Stimulated activated CD8-positive, alpha-beta memory T cell treated with anti-CD3 and anti-CD28 coated beads, Interleukin-12 subunit alpha, Interleukin-12 subunit beta, amount 100 ng/mL, for 4 hours (primary cell): Measurements from ENCODE around the gene CLCN6.

Experiments used
- DNase-seq: peaks from one replicate; pipeline ENCODE4 v3.0.0-alpha.2; 2020; ENCODE audit warnings: low read depth

Gene CLCN6

DNA sequence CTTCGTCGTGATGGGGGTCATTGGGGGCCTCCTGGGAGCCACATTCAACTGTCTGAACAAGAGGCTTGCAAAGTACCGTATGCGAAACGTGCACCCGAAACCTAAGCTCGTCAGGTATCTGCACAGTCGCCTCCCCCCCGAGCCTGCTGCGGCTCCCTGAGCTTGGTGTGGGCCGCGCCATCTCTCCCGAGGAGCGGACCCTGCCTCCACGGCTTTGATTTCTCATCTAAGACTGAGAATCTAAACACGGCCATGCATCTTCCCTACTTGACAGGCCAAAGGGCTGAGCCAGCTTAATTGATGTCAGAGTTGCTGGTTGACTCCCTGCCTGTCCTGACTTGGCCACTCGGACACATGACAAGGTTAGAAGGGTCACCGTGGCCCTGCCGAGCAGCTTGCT, 22.5 kb downstream of the CLCN6 start:
- DNase-seq = no peak

DNA sequence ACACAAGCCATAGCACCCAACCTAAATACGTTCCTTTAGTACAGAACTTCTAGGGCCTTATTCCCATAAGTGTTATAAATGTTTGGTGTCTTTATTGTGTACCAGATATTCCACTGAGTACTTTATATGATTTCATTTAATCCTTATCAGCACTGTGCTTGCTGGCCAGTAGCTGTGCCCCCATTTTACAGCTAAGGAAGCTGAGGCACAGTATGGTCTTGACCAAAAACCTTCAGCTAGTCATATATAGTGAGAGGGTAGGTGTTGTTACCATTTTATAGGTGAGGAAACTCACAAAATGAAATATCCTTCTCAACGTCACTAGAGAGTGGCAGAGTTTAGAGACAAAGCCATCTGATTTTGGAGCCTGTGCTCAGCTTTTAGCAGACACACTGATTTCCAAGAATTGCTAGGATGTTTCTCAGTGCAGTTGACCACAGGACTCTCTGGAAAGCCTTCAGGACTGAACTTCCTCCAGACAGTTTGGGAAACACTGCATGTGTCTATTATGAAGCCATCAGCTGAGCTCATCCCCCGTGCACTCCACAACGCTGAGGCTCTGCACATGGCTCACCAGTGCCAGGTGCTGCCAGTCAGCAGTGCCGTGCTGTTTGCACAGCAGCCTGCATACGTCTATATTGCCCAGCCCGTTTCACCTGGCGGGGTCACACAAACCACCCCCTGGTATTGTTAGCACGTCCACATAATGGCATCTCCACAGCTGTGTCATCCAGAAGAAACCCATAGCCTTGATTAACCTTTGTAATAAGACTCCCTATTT, 26.1 kb downstream of the CLCN6 start:
- DNase-seq = no peak

DNA sequence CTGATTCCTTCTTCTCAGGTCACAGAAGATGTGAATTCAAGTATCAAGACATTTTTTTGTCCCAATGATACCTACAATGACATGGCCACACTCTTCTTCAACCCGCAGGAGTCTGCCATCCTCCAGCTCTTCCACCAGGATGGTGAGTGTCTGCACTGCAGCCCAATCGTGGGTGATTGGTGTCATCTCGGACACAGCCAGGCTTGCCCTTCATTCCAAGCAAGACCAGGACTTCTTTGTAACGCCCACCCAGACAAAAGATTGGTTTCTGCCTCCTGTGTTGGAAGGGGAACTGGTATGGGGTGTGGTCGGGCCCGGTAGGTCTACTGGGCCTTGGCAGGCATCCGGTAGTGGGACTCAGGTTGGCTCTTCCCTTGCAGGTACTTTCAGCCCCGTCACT, 27.5 kb downstream of the CLCN6 start:
- no peak for DNase-seq

DNA sequence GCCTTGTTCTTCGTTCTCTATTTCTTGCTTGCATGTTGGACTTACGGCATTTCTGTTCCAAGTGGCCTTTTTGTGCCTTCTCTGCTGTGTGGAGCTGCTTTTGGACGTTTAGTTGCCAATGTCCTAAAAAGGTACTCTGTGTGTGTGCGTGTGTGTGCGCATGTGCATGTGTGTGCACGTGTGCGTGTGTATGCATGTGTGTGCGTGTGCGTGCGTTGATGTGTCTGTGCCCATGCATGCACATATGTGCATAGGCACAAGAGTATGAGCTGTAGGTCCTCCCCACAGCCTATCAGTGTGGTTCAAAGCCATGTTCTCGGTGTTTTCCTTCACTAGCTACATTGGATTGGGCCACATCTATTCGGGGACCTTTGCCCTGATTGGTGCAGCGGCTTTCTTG, 27.9 kb downstream of the CLCN6 start:
- DNase-seq = no peak

DNA sequence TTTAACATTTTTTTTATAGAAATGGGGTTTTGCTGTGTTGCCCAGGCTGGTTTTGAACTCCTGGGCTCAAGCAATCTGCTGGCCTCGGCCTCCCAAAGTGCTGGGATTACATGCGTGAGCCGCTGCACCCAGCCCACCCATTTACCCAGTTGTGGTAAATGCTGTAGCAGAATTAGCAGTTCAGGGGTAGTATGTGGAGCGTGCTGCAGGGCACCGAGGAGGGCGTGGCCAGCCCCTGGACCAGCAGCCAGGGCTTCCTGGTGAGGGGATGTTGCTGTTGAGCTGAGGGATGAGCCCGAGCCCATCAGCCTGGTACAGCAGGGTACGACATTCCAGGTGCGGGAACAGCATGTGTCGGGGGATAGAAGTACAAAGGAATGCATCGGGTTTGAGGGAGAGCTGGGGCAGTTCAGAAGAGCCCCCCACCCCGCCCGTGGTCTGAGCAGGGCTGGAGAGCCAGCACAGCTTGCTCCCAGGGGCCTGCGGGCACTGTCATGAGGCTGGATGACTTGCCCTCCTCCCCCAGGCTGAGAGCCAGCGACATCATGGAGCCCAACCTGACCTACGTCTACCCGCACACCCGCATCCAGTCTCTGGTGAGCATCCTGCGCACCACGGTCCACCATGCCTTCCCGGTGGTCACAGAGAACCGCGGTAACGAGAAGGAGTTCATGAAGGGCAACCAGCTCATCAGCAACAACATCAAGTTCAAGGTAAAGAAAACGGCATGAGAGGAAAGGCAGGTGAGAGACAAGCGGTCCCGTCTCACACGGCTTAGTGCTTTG, 29.6 kb downstream of the CLCN6 start:
- DNase-seq = no peak

DNA sequence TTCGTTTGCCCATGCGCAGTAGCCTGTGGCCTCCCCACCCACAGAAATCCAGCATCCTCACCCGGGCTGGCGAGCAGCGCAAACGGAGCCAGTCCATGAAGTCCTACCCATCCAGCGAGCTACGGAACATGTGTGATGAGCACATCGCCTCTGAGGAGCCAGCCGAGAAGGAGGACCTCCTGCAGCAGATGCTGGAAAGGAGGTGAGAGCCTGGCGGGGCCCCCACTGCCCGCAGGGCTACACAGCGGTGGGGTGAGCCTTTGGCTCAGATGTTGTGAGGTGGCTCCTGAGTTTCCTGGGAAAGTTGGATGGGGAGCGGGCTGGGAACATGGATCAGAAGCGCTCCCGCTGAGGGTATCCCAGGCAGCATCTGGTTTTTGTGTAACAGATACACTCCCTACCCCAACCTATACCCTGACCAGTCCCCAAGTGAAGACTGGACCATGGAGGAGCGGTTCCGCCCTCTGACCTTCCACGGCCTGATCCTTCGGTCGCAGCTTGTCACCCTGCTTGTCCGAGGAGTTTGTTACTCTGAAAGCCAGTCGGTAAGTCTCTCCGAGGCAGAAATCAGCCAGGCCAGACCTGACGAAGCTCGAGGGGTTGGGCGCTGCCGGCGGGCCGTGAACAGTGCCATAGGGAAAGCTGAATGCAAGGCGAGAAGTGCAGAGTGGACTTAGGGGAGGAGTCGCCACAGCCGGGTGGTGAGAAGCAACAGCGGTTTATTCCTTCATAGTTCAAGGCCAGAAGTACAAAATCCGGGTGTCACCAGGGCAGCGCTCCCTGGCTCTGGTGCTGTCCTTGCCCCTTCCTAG, 31.2 kb downstream of the CLCN6 start:
- DNase-seq = no peak

DNA sequence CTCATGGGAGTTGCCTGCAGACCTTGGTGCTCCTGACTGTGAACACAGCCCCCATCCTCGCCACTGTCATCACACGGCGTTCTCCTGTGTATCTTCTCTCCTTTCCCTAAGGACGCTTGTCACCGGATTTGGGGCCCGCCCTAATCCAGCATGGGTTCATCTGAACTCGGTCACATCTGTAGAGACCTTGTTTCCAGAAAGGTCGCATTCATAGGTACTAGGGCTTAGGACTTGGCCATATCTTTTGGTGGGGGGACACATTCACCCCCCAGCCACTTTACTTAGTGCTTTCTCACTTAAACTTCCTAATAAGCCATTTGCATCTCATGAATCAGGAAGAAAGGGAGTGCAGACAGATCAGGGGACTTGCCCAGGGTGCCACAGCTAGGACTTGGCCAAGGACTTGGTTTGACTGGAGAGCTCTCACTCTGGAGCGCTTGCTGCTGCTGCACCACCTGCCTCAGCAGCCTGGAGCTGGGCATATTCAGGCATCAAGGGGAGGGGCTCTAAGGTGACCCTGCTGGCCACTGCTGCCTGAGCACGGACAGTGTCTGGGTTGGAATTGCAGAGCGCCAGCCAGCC, 31.9 kb downstream of the CLCN6 start:
- DNase-seq = no peak

DNA sequence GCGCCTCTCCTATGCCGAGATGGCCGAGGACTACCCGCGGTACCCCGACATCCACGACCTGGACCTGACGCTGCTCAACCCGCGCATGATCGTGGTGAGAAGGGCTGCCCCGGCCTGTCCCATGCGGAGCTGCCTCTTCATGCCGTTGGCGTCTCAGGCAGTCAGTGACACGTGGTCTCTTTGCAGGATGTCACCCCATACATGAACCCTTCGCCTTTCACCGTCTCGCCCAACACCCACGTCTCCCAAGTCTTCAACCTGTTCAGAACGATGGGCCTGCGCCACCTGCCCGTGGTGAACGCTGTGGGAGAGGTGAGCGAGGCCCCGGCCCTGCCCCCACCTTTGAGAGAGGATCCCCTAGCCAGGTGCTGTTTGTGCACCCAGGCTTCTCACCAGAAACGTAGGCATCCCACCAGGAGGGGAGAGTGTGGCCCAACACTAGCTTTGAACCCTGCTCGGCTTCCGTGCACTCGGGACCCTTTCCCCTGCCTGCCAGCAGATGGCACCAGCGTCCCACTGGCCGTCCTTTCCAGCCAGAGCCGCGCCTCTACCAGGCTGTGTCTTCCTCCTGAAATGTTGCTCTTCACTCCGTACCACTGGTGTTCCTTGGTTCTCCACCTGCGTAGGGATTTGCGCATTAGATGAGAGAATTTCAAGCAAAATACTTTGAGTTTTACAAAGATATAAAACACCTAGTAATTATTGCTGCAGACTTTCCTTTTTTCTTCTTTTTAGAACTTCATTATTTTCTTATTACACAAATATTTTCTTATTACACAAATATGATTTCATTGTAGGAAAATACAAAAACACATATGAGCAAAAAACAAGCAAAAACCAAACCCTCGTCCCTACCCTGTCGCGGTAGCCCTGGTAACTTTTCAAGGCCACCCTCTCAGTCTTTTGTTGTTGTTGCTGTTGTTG, 32.6 kb downstream of the CLCN6 start:
- DNase-seq = peak; percentile 33

DNA sequence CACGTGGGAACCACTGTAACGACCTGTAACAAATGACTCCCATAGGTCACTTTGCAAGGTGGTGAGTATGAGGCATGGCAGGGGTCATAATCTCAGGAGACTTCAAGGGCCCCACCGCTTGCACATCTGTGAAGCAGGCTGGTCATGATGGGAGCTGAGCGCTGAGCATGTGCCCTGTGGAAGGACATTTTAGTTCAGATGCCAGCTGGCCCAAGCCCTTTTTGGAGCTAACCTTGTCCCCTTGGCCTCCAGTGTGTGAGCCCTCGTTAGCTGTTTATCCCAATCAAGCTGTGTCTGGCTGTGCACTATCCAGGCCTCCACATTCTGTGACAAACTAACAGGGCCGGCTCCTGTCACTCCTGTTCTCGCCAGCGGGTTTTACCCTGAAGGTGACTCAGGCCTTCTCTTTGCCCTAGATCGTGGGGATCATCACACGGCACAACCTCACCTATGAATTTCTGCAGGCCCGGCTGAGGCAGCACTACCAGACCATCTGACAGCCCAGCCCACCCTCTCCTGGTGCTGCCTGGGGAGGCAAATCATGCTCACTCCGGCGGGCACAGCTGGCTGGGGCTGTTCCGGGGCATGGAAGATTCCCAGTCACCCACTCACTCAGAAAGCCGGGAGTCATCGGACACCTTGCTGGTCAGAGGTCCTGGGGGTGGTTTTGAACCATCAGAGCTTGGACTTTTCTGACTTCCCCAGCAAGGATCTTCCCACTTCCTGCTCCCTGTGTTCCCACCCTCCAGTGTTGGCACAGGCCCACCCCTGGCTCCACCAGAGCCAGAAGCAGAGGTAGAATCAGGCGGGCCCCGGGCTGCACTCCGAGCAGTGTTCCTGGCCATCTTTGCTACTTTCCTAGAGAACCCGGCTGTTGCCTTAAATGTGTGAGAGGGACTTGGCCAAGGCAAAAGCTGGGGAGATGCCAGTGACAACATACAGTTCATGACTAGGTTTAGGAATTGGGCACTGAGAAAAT, 34.0 kb downstream of the CLCN6 start:
- no peak for DNase-seq

DNA sequence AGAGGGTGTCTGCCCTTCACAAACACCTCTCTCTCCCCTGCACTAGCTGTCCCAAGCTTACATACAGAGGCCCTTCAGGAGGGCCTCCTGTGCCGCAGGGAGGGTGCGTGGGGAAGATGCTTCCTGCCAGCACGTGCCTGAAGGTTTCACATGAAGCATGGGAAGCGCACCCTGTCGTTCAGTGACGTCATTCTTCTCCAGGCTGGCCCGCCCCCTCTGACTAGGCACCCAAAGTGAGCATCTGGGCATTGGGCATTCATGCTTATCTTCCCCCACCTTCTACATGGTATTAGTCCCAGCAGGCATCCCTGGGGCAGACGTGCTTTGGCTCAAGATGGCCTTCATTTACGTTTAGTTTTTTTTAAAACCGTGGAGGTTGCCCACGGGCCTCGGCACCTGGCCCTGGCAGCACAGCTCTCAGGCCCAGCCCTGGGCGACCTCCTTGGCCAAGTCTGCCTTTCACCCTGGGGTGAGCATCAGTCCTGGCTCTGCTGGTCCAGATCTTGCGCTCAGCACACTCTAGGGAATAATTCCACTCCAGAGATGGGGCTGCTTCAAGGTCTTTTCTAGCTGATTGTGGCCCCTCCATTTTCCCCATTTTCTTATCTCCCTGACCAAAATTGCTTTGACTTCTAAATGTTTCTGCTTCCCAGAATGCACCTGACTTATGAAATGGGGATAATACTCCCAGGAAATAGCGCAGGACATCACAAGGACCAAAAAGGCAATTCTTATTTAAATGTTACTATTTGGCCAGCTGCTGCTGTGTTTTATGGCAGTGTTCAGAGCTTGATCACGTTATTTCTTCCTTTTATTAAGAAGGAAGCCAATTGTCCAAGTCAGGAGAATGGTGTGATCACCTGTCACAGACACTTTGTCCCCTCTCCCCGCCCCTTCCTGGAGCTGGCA, 35.5 kb downstream of the CLCN6 start:
- no peak for DNase-seq

DNA sequence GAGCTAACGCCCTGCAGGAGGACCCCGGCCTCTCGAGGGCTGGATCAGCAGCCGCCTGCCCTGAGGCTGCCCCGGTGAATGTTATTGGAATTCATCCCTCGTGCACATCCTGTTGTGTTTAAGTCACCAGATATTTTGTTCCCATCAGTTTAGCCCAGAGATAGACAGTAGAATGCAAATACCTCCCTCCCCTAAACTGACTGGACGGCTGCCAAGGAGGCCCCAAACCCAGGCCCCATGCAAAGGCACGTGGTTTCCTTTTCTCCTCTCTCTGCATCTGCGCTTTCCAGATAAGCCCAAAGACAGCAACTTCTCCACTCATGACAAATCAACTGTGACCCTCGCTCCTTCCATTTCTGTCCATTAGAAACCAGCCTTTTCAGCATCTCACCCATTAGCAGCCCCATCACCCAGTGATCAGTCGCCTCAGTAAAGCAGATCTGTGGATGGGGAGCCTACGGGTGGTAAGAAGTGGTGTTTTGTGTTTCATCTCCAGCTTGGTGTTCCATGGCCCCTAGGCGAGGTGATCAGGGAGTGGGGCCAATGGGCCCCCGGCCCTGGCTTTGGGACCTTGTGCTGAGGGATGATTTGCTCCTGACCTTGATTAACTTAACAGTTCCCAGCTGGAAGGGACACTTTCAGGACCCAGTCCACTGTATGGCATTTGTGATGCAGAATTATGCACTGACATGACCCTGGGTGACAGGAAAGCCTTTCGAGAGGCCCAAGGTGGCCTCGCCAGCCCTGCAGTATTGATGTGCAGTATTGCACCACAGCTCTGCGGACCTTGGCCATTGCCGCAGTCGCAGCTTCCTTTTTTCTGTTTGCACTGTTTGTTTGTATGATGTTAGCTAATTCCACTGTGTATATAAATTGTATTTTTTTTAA, 36.4 kb downstream of the CLCN6 start:
- no peak for DNase-seq

DNA sequence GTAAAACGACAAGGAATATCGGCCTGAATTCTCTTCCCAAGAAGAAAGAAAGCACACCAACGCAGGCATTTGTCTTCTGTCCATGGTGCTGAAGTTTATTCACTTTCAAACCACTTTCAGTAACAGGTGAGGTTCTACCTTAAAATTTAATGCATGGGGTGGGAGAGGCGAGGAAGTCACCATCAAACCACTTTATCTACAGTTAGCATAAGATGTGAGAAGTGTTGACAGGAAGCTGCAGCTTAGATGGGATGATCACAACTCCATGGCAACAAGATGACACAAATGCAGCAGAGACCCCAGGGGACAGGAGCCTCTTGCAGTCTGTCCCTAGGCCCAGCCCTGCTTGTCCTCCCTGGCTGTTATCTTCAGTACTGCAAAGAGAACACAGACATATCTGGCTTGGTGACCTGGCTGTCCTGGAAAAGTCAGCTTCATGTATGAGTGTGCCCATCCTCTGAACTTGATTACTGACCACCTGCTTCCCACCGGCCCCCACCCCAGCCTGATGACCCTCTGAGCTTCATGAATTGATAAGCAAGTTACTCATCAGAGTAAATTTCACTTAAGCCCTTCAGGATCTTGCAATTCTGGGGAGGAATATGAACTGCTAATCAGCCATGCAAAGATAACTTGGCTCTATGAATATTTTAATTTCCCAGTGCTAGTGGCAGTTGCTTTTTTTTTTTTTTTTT, 39.8 kb downstream of the CLCN6 start:
- no peak for DNase-seq

DNA sequence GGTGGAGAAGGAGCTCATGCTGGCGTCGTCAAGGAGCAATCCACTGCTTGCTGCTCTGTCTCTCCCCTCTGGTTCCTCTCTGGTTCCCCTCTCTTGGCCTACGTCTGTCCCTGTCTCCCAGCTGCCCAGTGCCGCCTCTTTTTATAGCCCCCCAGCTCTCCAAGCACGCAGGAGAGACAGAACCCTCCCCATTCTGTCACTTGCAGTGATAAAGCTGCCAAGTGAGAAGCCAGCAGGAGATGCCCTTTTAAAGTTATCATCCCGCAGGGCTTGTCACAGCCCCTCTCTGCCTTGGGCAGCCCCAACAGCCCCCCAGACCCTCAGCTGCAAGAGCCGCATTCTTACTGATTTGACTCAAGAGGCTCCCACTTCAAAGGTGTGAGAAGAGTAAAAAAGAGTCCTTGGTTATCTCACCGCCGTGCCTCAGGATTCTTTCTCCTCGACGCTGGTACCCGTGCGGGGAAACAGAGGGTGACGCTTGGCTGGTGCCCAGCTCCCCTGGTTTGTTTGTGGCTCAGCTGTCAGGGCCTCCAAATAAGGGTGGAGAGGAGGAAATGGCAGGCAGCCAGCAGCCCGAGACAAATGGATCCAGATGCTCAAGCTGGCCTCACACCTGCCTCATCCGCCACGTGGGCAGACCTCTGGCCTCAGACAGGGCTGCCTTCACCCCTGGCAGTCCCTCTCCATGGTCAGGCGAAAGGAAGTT, 41.8 kb downstream of the CLCN6 start, which contains the start of gene NPPA:
Gene NPPA (minus strand): TSS at position 117 of the 706 bp plus-strand sequence. CDS start 99 bp downstream, at position 18.
- no peak for DNase-seq

DNA sequence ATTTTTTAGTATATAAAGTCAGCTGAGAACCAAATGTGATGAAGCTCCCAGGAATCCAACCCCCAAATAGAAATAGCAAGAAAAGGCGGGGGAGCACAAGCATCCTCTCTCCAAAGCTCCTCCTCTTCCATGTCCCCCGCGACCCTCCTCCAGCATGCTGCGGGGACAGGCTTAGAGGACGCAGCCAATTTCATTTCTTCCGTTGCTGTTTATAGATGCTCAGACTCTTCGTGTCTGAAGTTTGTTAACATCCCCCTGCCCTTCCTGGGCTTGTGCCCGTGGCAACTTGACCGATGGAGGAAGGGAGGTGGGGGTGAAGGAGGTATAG, 42.3 kb downstream of the CLCN6 start:
- DNase-seq = no peak

DNA sequence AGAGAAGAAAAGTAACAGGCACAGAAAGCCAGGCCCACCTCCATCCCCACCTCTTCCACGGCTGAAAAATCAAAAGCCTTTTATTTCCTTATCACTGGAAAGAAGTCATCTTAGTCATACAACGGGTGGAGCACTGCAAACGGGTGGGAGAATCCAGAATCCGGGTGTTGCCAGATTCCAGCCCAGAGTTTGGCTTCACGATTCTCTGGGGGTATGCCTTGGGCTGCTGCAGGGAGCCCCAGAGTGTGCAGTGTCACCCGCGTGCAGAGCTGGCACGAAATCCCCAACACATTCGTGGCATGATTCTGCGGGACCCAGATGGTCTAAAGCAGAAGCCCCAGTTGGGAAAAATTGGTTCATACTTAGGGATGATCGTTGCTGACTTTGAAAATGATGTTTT, 44.2 kb downstream of the CLCN6 start:
- DNase-seq = no peak

DNA sequence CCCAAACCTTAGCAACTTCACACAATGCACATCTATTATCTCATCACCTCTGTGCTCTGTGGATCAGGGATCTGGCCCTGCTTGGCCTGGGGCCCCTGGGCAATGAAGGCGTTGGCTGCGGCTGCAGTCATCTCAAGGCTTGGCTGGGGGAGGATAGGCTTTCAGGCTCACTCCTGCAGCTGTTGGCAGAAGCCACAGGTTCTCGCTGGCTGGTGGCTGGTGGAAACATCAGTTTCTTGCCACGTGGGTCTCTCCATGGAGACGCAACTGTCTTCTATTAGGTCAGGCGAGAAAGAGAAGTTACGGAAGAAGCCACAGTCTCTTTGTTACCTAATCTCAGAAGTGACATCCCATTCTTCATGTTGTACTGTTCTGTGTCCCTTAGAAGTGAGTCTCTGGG, 45.2 kb downstream of the CLCN6 start:
- DNase-seq = no peak

DNA sequence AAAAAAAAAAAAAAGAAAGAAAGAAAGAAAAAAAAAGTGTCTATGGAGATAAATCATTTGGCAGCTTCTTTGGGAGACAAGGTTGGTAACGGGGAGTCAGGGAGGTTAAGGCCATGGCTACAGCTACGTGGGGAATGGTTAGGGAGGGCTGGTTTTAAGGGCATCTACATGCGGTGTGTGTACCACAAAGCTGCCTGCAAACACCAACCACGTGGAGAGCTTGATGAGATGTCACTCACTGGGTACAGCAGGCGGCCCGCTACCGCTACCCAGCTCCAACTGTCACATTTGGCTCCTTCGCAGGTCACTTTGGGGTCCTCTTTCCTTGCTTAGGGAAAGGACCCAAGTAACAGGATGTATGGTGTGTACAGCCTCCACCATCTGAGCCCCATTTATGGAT, 48.5 kb downstream of the CLCN6 start:
- no peak for DNase-seq
